ENCODE measurements around the gene HMCN2.

Gene HMCN2

DNA sequence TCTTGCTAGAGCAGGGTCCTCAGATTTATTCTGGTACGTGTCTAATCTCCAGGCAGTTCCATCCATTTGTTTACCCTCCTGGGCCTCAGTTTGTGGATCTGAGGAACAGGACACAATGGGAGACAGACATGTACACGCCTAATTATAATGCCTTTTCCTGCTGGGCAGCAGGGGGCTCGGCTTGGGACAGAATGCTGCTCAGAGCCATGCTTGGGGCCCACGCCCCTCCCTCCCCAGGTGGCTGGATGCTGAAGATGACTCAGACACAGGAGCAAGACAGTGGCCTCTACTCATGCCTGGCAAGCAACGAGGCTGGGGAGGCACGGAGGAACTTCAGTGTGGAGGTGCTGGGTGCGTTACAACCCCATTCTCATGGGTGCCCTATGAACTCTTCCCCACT, 106.5 kb downstream of the HMCN2 start:
- no peak for DNase-seq

DNA sequence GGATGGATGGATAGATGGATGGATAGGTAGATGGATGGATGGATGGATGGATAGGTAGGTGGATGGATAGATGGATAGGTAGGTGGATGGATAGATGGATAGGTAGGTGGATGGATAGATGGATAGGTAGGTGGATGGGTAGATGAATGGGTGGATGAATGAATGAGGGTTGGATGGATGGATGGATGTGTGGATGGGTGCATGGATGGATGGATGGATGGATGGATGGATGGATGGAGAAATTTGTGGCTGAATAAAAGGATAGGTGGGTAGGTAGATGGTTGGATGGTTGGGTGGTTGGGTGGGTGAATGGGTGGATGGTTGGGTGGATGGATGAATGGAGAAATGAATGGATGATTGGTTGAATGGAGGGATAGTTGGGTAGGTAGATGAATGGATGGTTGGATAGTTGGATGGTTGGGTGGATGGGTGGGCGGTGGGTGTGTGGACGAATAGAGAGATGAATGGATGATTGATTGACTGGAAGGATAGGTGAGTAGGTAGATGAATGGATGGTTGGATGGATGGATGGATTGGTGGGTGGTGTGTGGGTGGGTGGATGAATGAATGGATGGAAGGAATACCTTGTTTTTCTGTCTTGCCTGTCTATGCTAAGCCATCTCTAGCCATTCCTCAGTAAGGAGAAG, 108.2 kb downstream of the HMCN2 start:
- no peak for DNase-seq

DNA sequence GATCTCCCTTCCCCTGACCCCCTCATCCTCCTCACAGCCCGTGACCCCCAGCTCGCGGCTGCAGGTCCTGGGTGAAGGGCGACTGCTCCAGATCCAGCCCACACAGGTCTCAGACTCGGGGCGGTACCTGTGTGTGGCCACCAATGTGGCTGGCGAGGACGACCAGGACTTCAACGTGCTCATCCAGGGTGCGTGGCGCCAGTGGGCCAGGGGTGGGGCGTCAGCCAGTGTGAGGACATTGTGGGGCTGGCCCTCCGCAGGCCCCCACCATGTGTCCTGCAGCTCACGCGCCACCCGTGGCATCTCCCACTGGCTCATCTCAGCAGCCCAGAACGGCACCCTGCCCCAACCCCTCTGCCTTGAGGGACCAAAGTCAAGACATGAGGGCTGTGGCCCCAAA, 112.1 kb downstream of the HMCN2 start:
- no peak for DNase-seq

DNA sequence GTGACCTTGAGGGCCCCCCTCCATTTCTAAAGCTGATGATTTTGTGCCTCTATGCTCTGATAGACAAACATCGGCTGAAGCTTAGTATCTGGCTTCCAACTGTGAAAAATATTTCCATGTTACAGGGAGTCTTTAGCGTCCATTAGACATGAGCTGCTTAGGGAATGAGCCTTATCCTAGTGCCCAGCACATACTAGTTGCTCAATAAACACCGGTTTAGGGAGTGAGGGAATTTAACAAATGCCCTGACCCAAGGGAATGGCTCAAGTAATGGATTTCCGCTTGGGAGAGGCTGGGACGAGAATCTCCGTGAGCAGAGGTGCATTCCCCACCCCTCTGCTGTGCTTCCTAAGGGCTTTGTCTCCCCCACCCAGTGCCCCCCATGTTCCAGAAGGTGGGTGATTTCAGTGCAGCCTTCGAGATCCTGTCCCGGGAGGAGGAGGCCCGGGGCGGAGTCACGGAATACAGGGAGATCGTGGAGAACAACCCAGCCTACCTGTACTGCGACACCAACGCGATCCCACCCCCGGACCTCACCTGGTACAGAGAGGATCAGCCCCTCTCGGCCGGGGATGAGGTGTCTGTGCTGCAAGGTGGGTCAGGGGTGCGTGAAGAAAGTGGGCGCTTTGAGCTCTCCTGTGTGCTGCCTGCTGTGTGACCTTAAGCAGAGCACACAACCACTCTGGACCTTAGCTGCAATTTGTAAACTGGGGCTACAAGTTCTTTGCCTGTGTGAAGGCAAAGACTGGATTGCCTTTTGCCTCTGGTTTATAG, 113.5 kb downstream of the HMCN2 start:
- no peak for DNase-seq

DNA sequence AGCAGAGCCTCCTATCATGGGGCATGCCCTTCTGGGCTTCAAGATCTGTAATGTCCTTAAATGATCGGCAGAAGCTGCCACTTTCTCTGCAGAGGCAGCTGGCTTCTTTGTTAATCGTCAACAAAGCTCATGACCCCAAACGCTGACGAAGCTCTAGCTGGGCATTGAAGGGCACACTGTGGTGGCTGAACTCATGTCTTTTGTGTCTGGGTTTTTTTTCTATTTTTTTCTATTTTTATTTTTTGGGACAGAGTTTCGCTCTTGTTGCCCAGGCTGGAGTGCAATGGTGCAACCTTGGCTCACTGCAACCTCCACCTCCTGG, 114.0 kb downstream of the HMCN2 start:
- no peak for DNase-seq

DNA sequence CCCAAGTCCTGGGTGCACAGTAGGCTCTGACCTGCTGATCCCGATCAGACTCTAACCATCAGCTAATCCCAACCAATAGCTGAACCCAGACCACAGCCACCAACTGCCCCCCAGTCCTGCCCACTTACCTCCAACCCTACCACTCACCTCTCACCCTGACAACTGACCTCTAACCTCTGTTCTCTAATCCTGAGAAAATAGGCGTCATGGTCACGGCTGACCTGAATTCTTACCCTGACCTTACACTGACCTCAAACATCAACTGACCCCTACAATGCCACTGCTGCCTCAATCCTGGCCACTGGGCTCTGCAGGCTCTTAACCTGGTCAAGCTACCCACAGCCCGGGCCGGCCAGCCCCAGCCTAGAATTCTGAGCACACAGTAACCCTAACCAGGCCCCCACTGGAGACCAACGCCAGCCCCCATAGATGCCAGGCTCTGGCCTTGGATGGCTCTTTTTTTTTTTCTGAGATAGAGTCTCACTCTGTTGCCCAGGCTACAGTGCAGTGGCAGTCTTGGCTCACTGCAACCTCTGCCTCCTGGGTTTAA, 115.4 kb downstream of the HMCN2 start:
- no peak for DNase-seq

DNA sequence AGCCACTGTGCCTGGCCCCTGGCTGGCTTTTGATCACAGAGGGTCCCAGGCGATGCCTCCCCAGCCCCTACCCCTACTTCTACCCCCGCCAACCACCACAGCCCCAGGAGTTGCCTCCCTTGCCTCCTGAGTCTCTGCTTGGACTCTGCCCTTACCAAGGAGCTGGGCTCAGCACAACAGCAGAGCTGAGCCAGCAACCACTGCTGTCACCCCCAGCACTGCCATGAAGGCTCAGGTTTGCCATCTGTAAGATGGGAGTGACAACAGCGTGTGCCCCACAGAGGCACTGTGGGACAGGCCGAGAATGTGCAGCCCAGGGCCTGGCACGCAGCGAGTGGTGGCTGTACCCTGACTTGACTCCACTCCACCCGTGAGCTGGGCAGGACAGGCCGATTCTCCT, 116.1 kb downstream of the HMCN2 start:
- DNase-seq = no peak

DNA sequence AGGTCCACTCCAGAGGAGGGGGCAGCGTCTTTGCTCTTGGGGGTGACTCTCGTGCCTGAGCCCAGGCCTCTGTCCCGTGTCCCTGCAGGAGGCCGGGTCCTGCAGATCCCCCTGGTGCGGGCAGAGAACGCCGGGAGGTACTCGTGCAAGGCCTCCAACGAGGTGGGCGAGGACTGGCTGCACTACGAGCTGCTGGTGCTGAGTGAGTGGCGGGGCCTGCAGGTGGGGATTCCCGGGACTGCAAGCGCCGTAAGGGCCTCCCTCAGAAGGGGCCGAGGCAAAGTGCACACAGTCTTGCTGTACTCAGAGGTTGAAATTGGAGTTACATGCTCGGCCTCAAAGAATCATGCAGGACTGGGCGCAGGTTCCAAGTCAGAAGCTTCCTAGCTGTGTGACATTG, 116.5 kb downstream of the HMCN2 start:
- no peak for DNase-seq

DNA sequence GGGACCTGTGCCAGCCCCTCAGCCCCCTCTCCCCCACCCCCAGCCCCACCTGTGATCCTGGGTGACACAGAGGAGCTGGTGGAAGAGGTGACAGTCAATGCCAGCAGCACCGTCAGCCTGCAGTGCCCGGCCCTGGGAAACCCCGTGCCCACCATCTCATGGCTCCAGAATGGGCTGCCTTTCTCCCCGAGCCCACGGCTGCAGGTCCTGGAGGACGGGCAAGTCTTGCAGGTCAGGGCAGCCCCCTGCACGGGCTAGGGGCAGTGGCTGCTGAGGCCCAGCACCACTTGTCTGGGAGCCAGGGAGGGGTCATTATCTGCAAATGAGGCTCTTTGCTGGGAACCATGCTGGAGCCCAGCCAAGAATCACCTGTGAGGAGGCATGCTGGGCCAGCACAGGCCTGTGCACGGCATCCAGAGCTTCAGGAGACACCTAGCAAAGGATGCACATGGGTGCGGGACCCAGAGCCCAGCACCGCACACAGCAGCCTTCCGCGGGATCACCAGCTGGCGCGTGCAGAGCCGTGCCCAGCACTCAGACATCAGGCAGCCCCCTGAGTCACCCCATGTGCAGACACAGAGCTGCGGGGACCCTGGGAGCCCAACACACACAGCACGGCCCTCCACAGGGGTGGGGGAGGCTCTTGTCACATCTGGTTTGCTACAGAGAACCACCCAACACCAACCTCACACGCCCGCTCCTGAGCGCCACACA, 117.2 kb downstream of the HMCN2 start:
- DNase-seq = peak; percentile 68

DNA sequence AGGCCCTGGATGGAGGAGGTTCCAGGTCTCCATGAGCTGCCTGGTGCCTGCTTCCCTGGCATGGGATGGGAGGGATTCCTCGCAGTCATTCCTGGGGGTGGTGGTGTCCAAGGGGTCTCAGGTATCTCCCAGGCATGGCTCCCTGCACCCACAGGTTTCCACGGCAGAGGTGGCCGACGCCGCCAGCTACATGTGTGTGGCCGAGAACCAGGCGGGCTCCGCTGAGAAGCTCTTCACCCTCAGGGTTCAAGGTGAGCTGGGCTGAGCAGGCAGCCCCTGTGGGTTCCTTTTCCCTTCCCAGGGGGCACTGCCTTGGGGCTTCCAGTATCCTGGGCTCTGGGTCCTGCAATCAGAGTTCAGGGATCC, 117.8 kb downstream of the HMCN2 start:
- DNase-seq = no peak

DNA sequence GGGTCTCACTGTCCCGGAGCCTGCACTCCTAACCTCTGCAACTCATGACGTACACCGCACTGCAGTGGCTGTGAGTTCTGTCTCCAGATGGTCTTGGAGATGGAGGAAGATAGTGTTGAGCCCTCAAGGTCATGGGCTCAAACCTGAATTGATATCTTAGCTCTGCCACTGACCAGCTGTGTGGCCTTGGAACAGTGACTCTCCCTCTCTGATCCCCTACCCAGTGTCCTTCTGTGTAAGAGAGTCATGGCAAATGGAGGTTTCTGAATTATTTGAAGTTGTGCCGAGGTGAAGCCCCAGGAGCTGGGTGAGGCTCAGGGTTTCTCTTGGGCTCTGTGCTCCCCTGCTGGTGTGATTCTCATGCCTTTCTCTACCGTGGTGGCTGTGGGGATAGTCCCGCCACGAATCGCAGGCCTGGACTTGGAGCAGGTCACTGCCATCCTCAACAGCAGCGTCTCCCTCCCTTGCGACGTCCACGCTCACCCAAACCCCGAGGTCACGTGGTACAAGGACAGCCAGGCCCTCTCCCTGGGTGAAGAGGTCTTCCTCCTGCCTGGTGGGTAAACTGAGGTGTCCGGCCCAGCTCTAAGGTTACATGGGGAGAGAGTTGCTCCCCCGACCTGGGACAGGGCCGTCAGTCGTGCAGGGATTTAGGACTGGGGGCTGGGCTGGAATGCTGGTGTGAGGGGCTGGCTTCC, 118.6 kb downstream of the HMCN2 start:
- no peak for DNase-seq

DNA sequence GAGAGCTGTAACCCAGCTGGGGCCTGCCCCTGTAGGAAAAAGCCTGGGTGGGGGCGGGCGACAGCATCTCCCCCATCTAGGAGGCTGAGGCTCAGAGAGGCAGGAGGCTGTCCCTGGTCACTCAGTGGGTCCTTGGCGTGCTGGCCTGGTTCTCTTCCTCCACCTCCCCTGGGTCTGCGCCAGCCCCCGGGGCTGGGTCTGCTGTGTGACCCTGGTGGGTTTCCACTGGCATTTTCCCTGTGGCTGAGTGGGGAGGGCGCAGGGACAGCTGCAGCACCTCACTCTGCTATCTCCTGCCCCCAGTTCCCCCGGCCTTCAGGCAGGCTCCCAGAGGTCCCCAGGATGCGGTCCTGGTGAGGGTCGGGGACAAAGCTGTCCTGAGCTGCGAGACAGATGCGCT, 119.7 kb downstream of the HMCN2 start:
- DNase-seq = no peak

DNA sequence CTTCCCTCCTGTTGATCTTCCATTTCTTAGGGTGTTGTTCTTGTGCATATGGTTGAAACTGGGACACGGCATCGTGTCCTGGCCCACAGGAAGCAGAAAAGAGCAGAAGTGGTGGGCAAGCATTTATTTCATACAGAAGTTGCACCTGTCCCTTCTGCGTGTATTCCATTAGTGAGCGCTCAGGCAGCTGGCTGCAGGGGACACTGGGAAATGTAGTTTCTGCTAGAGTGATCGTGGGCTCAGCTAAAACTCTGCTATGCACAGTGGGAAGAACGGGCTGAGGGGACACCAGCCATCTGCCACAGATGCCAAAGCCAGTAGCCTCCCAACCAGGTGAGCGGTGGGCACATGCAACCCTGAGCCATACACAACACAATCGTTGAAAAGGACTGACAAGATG, 121.8 kb downstream of the HMCN2 start:
- DNase-seq = no peak

DNA sequence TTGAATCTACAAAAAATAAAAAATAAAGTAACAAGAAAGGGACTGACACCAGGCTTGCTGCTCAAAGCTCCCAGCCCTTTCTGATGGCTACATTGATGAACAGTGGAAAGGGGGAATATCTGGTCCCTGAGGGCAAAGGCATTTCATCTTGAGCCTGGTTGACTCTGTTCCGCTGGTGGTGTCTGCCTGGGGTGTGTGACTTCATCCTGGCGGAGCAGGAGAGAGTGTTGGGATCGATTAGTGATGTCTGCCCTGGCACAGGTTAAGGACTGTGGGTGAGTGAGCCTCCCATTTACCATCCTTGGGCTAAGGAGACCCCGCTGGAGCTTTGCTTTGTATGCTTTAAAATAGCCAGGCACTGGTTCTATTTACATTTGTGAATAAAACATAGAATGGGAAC, 122.3 kb downstream of the HMCN2 start:
- no peak for DNase-seq

DNA sequence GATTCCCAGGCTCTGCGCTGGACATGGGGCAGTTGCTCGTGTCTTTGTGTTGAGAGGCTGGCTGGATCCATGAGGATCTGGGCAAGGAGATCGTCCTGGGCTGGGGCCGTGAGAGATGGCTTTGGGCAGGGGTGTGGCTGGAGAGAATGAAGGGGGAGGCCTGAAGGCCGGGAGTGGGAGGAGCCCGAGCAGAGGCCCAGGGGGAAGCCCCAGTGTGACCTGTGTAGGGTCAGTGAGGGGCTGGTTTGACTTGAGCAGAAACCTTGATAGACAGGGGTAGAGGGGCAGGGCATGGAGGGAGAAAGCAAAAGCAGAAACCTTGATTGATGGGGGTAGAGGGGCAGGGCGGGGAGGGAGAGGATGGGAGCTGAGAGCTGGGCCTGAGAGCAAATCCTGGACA, 124.8 kb downstream of the HMCN2 start:
- no peak for DNase-seq

DNA sequence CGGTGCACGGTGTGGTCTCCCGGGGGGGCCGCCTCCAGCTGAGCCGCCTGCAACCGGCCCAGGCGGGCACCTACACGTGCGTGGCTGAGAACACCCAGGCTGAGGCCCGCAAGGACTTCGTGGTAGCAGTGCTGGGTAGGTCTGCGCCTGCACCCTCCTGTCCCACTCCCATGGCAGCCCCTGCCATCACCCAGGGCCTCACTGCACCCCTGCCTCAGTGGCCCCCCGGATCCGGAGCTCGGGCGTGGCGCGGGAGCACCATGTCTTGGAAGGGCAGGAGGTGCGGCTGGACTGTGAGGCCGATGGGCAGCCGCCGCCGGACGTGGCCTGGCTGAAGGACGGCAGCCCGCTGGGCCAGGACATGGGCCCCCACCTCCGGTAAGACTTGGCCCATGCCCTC, 125.4 kb downstream of the HMCN2 start:
- no peak for DNase-seq

DNA sequence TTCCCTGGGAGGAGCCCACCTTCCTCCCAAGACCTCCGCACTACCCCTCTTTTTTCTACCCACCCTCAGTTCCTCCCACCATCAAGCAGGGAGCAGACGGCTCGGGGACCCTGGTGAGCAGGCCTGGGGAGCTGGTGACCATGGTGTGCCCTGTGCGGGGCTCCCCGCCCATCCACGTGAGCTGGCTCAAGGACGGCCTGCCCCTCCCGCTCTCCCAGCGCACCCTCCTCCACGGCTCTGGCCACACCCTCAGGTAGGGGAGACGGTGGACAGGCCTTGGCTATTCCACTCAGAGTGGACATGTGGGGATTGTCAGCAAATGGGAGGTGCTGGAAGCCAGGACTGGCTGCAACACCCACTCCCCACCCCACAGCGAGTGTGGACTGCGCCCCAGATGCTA, 126.3 kb downstream of the HMCN2 start:
- no peak for DNase-seq

DNA sequence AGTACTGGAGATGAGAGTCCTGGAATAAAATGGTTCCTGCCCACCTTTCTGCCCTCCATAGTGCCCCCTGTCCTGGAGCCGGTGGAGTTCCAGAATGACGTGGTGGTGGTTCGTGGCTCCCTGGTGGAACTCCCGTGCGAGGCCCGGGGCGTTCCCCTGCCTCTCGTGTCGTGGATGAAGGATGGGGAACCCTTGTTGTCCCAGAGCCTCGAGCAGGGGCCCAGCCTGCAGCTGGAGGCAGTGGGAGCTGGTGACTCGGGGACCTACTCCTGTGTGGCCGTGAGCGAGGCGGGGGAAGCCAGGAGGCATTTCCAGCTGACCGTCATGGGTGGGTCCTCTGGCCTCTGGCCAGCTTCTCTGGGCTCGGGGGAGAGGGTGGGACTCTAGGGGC, 128.1 kb downstream of the HMCN2 start:
- no peak for DNase-seq

DNA sequence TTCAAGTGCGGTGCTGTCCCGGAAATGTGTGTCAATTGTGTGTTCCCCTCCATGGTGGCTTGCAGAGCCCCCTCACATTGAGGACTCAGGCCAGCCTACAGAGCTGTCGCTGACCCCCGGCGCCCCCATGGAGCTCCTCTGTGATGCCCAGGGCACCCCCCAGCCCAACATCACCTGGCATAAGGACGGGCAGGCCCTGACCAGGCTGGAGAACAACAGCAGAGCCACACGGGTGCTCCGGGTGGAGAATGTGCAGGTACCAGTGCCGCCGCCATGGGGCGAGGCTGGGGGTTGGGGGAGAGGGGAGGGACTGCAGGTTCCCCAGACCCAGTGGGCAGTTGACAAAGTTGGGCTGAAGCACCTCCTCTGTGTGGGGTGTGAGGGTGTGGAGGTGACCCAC, 128.8 kb downstream of the HMCN2 start:
- DNase-seq = no peak

DNA sequence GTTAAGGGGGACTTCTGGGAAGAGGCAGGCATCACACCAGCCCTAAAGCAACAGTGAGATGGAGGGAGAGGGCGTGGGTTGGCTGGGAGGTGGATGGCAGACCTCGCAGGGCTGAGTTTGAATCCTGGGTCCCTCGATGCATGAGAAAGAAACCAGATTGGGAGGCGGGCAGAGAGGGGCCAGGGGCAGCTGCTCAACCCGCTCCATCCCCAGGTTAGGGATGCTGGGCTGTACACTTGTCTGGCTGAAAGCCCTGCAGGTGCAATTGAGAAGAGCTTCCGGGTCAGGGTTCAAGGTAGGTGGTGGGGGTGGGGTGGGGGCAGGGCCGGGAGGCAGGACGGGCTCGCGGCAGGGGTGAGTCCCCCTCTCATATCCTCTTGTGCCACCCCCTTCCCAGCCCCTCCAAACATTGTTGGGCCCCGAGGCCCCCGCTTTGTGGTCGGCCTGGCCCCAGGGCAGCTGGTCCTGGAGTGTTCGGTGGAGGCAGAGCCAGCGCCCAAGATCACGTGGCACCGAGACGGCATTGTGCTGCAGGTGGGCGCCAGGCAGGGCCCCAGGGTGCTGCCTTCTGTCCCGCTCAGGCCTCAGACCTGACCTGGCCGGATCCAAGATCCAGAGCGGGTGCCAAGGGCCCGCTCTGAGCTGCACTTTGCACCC, 129.4 kb downstream of the HMCN2 start:
- no peak for DNase-seq

DNA sequence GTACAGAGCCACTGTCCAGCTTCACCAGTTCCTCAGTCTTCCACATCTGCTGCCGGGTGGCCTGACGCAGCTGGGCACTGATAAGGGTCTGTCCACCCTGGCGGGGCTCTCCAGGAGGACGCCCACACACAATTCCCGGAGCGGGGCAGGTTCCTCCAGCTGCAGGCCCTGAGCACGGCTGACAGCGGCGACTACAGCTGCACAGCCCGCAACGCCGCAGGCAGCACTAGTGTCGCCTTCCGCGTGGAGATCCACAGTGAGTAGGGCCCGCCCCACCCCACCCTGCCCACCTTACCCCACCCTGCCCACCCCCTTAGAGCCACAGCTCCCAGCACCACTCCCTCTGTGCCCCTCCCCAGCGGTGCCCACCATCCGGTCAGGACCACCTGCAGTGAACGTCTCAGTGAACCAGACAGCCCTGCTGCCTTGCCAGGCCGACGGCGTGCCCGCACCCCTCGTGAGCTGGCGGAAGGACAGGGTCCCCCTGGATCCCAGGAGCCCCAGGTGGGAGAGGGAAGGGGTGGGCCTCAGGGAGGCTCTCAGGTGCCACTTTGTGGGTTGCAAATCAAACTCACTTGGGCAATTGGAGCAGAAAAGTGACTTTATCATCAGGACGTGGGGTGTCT, 130.4 kb downstream of the HMCN2 start:
- DNase-seq = no peak

DNA sequence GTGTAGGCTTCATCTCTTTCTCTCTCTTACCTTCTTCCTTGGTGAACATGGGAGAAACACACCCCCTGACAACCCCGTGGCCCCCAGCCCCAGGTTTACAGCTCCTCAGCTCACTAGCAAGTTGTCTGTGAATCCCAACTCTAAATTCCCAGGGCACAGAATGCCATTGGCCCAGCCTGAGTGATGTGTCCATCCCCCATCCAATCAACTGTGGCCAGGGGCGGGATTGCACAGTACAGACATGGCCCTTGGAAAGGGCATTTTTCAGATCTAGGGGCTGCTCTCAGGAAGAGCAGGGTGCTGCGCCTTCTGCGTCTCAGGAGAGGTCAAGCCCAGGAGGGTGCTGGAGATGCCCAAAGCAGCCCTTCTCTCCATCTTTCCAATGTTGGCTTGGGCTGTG, 131.0 kb downstream of the HMCN2 start:
- no peak for DNase-seq

Measured in COR-L47 (cell line).